Neural progenitor cell (in vitro differentiated cells): Measurements from ENCODE around the gene CERT1. TPM values are rescaled to one million over a fixed set of nuclear protein-coding genes. Genes with fewer than 3 reads are reported as not detected.

ENCODE experiments used
- DNase-seq: peaks from one replicate; pipeline ENCODE4 v3.0.0-alpha.2; 2016; ENCODE audit warnings: low spot score
- H2AFZ ChIP-seq: fragments of 200-600 bp; sonication (generic); replicated peaks from 2 replicates; pipeline ENCODE4 v1.6.1; 2016; ENCODE audit warnings: antibody characterized with exemption
- H3F3A ChIP-seq: fragments of 200-600 bp; sonication (generic); 2 replicates; pipeline ENCODE4 v1.6.1; 2016; ENCODE audit warnings: antibody characterized with exemption, low read depth
- H3K27ac ChIP-seq: fragments of 200-600 bp; sonication (generic); 2 replicates; pipeline ENCODE4 v1.5.1; 2016; ENCODE audit warnings: mild to moderate bottlenecking
- H3K27me3 ChIP-seq: fragments of 200-600 bp; sonication (generic); 2 replicates; pipeline ENCODE4 v1.6.1; 2016; ENCODE audit warnings: mild to moderate bottlenecking, moderate library complexity
- H3K36me3 ChIP-seq: fragments of 200-600 bp; sonication (generic); 2 replicates; pipeline ENCODE4 v1.5.1; 2016
- H3K4me1 ChIP-seq: fragments of 200-600 bp; sonication (generic); 2 replicates; pipeline ENCODE4 v1.6.1; 2016; ENCODE audit warnings: mixed run types
- H3K4me2 ChIP-seq: fragments of 200-600 bp; sonication (generic); 2 replicates; pipeline ENCODE4 v1.6.1; 2016
- H3K4me3 ChIP-seq: fragments of 200-600 bp; sonication (generic); 2 replicates; pipeline ENCODE4 v1.5.1; 2016
- H3K79me2 ChIP-seq: fragments of 200-600 bp; sonication (generic); 2 replicates; pipeline ENCODE4 v1.6.1; 2016; ENCODE audit warnings: low read depth
- H3K9ac ChIP-seq: fragments of 200-600 bp; sonication (generic); 2 replicates; pipeline ENCODE4 v1.6.1; 2016
- H3K9me3 ChIP-seq: fragments of 200-600 bp; sonication (generic); 2 replicates; pipeline ENCODE4 v1.5.1; 2016; ENCODE audit warnings: low read depth
- H4K20me1 ChIP-seq: fragments of 200-600 bp; sonication (generic); 2 replicates; pipeline ENCODE4 v1.6.1; 2016; ENCODE audit warnings: low read depth
- H3K27ac Mint-ChIP-seq: 3 replicates; pipeline ENCODE4 v1.8.0; 2021; ENCODE audit warnings: mixed read lengths
- H3K27me3 Mint-ChIP-seq: 2 replicates; pipeline ENCODE4 v1.8.0; 2022; ENCODE audit warnings: low read depth, mild to moderate bottlenecking, inconsistent platforms, moderate library complexity, mixed read lengths; ENCODE audit not compliant: insufficient read depth
- H3K36me3 Mint-ChIP-seq: 3 replicates; pipeline ENCODE4 v1.8.0; 2021; ENCODE audit warnings: mixed read lengths
- H3K4me1 Mint-ChIP-seq: 3 replicates; pipeline ENCODE4 v1.8.0; 2021; ENCODE audit warnings: mixed read lengths
- H3K4me3 Mint-ChIP-seq: 3 replicates; pipeline ENCODE4 v1.8.0; 2021; ENCODE audit warnings: mild to moderate bottlenecking, moderate library complexity, mixed read lengths
- H3K9me3 Mint-ChIP-seq: 3 replicates; pipeline ENCODE4 v1.8.0; 2020; ENCODE audit warnings: mixed read lengths
- CTCF ChIP-seq: fragments of 200-600 bp; sonication (generic); IDR thresholded peaks from 2 replicates; pipeline ENCODE4 v1.5.1; 2017; ENCODE audit warnings: antibody characterized with exemption, mild to moderate bottlenecking
- EZH2 ChIP-seq: fragments of 200-600 bp; sonication (generic); IDR thresholded peaks from 2 replicates; pipeline ENCODE4 v1.6.1; 2017; ENCODE audit warnings: antibody characterized with exemption, mild to moderate bottlenecking, moderate library complexity
- EZH2phosphoT487 ChIP-seq: fragments of 200-600 bp; sonication (generic); IDR thresholded peaks from 2 replicates; pipeline ENCODE4 v1.6.1; 2017; ENCODE audit warnings: antibody characterized with exemption
- total RNA-seq: library from RNA; depleted of rRNA; stranded (reverse); fragments of >200 nt; gene quantifications from 2 replicates; pipeline ENCODE4 v1.2.3, GENCODE V29; 2015; ENCODE audit warnings: low replicate concordance

The CERT1 gene
- total RNA-seq, 1 donor from 2014 or later: 50.4 TPM

- Histone ChIP-seq H3K9ac (no peak overlapping the region), H3K27me3 (no peaks in the 10 kb centered on the region), H2AFZ (no peak overlapping the region), H3K4me2 (no peak overlapping the region), H3K4me1 (no peaks in the 10 kb centered on the region), H3K9me3 (no peaks in the 10 kb centered on the region), H3K79me2 (no peaks in the 10 kb centered on the region), H3K27ac (no peak overlapping the region), H3K36me3 (peaks cover 8% of the 10 kb centered on the region), H4K20me1 (no peaks in the 10 kb centered on the region), H3K4me3 (no peak overlapping the region), H3F3A (no peaks in the 10 kb centered on the region)
- Mint-ChIP-seq H3K36me3 (peaks cover 18% of the 10 kb centered on the region), H3K27me3 (no peaks in the 10 kb centered on the region), H3K9me3 (no peaks in the 10 kb centered on the region), H3K4me1 (no peaks in the 10 kb centered on the region), H3K4me3 (no peak overlapping the region), H3K27ac (no peak overlapping the region)
- TF ChIP-seq CTCF: no peak
- no peak for TF ChIP-seq EZH2
- TF ChIP-seq EZH2phosphoT487: no peak
- DNase-seq: no peak
These were observed 40.0 kb upstream of the CERT1 start for GRCh38 chr5:75551471-75551870.

GRCh38 chr5:75550597-75550996 is 39.2 kb upstream of the CERT1 start:
- no peaks in the 10 kb centered on the region for H3K4me1 ChIP-seq
- no peaks in the 10 kb centered on the region for H3K9me3 ChIP-seq
- no peak overlapping the region for H3K9ac ChIP-seq
- no peak overlapping the region for H3K27ac ChIP-seq
- H2AFZ ChIP-seq: no peak overlapping the region
- no peaks in the 10 kb centered on the region for H4K20me1 ChIP-seq
- TF ChIP-seq EZH2phosphoT487 (no peak), CTCF (no peak), EZH2 (no peak)
- no peaks in the 10 kb centered on the region for H3K79me2 ChIP-seq
- H3K36me3 ChIP-seq: peaks cover 8% of the 10 kb centered on the region
- no peak for DNase-seq
- H3K9me3 Mint-ChIP-seq: no peaks in the 10 kb centered on the region
- no peaks in the 10 kb centered on the region for H3K27me3 ChIP-seq
- H3K4me3 Mint-ChIP-seq: no peak overlapping the region
- no peaks in the 10 kb centered on the region for H3K4me1 Mint-ChIP-seq
- no peaks in the 10 kb centered on the region for H3K27me3 Mint-ChIP-seq
- no peak overlapping the region for H3K4me2 ChIP-seq
- no peaks in the 10 kb centered on the region for H3F3A ChIP-seq
- H3K27ac Mint-ChIP-seq: no peak overlapping the region
- peaks cover 13% of the 10 kb centered on the region for H3K36me3 Mint-ChIP-seq
- no peak overlapping the region for H3K4me3 ChIP-seq

GRCh38 chr5:75547812-75548211 is 36.4 kb upstream of the CERT1 start:
- Histone ChIP-seq H3F3A (no peaks in the 10 kb centered on the region), H3K27me3 (no peaks in the 10 kb centered on the region), H3K4me3 (no peak overlapping the region), H3K4me2 (no peak overlapping the region), H3K4me1 (no peaks in the 10 kb centered on the region), H4K20me1 (no peaks in the 10 kb centered on the region), H3K9me3 (no peaks in the 10 kb centered on the region), H3K9ac (no peak overlapping the region), H3K79me2 (peaks cover 5% of the 10 kb centered on the region), H3K36me3 (peaks cover 5% of the 10 kb centered on the region), H3K27ac (no peak overlapping the region), H2AFZ (no peak overlapping the region)
- H3K4me3 Mint-ChIP-seq: no peak overlapping the region
- H3K4me1 Mint-ChIP-seq: no peaks in the 10 kb centered on the region
- no peaks in the 10 kb centered on the region for H3K9me3 Mint-ChIP-seq
- DNase-seq: no peak
- no peaks in the 10 kb centered on the region for H3K27me3 Mint-ChIP-seq
- H3K36me3 Mint-ChIP-seq: peaks cover 14% of the 10 kb centered on the region
- H3K27ac Mint-ChIP-seq: no peak overlapping the region
- no peak for TF ChIP-seq EZH2
- no peak for TF ChIP-seq CTCF
- no peak for TF ChIP-seq EZH2phosphoT487
